ENCODE measurements around the gene ADAMTS2.

Gene ADAMTS2

DNA sequence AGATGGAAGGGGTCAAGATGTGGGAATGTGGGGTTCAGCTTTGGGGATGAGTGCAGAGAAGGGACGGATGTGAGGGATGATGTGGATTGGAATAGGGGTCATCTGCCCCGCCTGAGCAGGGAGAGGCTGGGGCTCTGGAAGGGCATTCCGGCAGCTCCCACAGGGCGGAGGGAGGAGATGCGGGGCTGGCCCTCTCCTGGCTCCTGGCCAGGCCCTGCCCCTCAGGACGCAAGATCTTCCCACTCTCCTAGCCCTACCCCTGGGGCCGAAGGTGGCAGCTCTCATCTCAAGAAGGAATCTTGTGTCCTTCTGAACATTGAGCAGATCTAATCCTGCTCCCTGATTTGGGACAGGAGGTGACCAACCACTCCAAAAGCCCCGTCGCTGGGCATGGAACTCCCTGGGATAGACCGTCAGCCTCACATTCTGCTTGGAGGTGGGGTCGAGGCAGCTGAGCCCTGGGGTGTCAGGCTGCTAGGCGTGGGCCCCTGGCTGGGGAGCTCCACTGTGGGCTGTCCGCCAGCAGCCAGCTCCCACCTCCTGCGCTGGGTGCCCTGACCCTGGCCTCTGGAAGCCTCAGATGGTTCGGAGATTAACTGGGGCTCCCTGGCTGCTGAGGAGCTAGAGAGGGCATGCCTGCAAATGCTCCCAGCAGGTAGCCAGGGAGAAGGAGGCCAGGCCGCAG lies 159.9 kb downstream of the ADAMTS2 start:
- peak overlapping the region; percentile 36; the same call in 1 of the 2 replicates for H3K9ac ChIP-seq (ENCODE audit: low read depth, low read length)
- WGBS, result 83% methylated on average over 16 of the region's 16 CpGs

DNA sequence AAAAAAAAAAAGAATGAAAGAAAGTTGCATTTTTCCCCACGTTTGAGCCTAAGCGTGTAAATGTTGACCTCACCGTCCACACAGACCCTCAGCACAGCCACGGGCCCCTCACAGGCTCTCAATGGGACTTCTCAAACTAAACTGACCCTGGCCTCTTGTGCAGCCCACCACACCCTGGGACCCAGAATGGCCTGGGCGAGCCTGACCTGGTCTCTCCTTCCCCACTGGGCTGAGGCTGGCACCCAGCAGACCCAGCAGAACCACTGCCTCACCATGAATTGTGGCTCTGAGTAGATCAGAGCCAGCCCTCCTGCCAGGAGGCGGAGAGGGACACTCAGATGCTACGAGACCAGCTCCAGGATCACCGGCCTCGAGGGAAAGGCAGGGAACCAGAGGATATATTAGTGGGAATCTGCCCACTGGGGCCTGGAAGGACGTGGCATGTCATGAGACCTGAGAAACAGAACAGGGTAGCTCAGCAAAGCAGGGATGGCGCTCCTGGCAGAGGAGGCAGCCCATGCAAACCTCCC lies 160.7 kb downstream of the ADAMTS2 start:
- Histone ChIP-seq H3K4me3 (ENCODE audit: low read length) (no peak overlapping the region), H3K9ac (ENCODE audit: low read depth, low read length) (no peak overlapping the region), H3K27me3 (ENCODE audit: insufficient read depth, low read length) (no peaks in the 10 kb centered on the region), H3K9me3 (ENCODE audit: insufficient read depth, low read depth, low read length) (no peaks in the 10 kb centered on the region), H3K27ac (ENCODE audit: low read depth, low read length) (no peak overlapping the region), H3K4me1 (ENCODE audit: insufficient read depth, low read length) (peaks cover 35% of the 10 kb centered on the region), H3K36me3 (ENCODE audit: insufficient read depth, low read length) (no peaks in the 10 kb centered on the region)
- 93% methylated on average over 11 of the region's 11 CpGs for WGBS

More for the DNA sequence above, 159.9 kb downstream of the ADAMTS2 start:
- Histone ChIP-seq H3K4me3 (ENCODE audit: low read length) (no peak overlapping the region), H3K9me3 (ENCODE audit: insufficient read depth, low read depth, low read length) (no peaks in the 10 kb centered on the region), H3K27me3 (ENCODE audit: insufficient read depth, low read length) (no peaks in the 10 kb centered on the region), H3K27ac (ENCODE audit: low read depth, low read length) (no peak overlapping the region), H3K4me1 (ENCODE audit: insufficient read depth, low read length) (peaks cover 35% of the 10 kb centered on the region), H3K36me3 (ENCODE audit: insufficient read depth, low read length) (no peaks in the 10 kb centered on the region)

DNA sequence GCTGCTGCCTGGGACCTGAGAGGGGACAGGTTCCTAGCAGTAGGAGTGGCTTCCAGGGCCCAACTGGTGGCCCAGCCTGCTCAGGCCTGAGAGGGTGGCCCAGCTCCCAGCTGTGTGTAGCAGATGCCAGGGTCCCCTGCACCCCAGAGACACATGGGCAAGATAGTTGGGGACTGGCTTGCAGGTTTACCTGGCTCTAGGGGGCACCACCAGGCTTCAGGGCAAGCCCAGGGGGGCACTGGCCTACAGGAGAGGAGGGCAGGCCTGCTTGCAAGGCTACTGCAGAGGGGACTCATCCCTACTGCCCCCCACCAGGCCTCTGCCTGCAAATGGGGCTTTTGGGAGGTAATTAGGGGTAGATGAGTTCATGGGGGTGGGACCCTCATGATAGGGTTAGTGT lies 161.8 kb downstream of the ADAMTS2 start:
- Histone ChIP-seq H3K36me3 (ENCODE audit: insufficient read depth, low read length) (no peaks in the 10 kb centered on the region), H3K4me1 (ENCODE audit: insufficient read depth, low read length) (peaks cover 28% of the 10 kb centered on the region), H3K27me3 (ENCODE audit: insufficient read depth, low read length) (no peaks in the 10 kb centered on the region), H3K9me3 (ENCODE audit: insufficient read depth, low read depth, low read length) (no peaks in the 10 kb centered on the region), H3K4me3 (ENCODE audit: low read length) (no peak overlapping the region), H3K27ac (ENCODE audit: low read depth, low read length) (no peak overlapping the region), H3K9ac (ENCODE audit: low read depth, low read length) (no peak overlapping the region)

DNA sequence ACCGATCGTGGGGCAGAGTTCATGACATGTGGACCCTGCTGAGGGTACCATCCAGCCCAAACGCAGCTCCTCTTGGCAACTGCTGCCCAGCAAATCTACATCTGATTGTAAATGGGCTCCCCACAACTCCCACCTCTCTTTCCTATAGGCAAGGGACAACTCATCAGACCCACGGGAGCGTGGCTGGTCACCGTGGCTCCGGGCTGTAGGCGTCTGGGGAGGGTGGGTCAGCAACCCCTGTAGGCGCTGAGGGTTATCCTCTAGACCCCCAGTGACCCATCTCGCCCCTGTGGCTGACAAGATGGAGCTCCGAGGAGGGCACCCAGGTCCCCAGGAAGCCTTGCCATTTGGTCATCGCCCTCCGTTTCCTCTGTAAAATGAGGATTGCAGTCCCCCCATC lies 162.7 kb downstream of the ADAMTS2 start:
- H3K27ac ChIP-seq (ENCODE audit: low read depth, low read length), result no peak overlapping the region
- H3K9me3 ChIP-seq (ENCODE audit: insufficient read depth, low read depth, low read length), result no peaks in the 10 kb centered on the region
- H3K4me1 ChIP-seq (ENCODE audit: insufficient read depth, low read length), result peaks cover 19% of the 10 kb centered on the region
- no peak overlapping the region for H3K9ac ChIP-seq (ENCODE audit: low read depth, low read length)
- H3K27me3 ChIP-seq (ENCODE audit: insufficient read depth, low read length), result no peaks in the 10 kb centered on the region
- H3K36me3 ChIP-seq (ENCODE audit: insufficient read depth, low read length), result no peaks in the 10 kb centered on the region
- 95% methylated on average over 13 of the region's 13 CpGs for WGBS
- H3K4me3 ChIP-seq (ENCODE audit: low read length), result no peak overlapping the region

DNA sequence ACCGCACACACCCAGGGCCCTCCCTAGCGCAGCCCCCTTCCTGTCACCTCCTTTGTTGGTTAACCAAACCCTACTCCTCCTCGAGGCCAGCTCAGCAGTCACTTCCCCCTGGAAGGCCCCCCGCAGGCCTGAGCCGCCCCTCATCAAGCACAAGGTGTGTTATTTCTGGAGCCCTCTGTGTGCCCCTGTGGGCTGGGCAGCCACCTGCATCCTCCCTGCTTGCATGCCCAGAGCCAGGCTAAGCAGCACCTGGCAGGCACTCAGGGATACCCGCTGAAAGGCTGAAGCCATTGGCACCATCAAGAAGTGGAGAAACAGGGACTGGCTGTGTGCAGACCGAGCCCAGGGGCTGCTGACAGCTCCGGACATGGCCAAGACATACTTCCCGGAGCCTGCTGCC lies 163.3 kb downstream of the ADAMTS2 start:
- H3K36me3 ChIP-seq (ENCODE audit: insufficient read depth, low read length), result no peaks in the 10 kb centered on the region
- no peak overlapping the region for H3K27ac ChIP-seq (ENCODE audit: low read depth, low read length)
- no peak overlapping the region for H3K9ac ChIP-seq (ENCODE audit: low read depth, low read length)
- H3K4me3 ChIP-seq (ENCODE audit: low read length), result no peak overlapping the region
- no peaks in the 10 kb centered on the region for H3K9me3 ChIP-seq (ENCODE audit: insufficient read depth, low read depth, low read length)
- WGBS, result 89% methylated on average over 9 of the region's 9 CpGs
- H3K27me3 ChIP-seq (ENCODE audit: insufficient read depth, low read length), result no peaks in the 10 kb centered on the region
- H3K4me1 ChIP-seq (ENCODE audit: insufficient read depth, low read length), result peaks cover 14% of the 10 kb centered on the region

DNA sequence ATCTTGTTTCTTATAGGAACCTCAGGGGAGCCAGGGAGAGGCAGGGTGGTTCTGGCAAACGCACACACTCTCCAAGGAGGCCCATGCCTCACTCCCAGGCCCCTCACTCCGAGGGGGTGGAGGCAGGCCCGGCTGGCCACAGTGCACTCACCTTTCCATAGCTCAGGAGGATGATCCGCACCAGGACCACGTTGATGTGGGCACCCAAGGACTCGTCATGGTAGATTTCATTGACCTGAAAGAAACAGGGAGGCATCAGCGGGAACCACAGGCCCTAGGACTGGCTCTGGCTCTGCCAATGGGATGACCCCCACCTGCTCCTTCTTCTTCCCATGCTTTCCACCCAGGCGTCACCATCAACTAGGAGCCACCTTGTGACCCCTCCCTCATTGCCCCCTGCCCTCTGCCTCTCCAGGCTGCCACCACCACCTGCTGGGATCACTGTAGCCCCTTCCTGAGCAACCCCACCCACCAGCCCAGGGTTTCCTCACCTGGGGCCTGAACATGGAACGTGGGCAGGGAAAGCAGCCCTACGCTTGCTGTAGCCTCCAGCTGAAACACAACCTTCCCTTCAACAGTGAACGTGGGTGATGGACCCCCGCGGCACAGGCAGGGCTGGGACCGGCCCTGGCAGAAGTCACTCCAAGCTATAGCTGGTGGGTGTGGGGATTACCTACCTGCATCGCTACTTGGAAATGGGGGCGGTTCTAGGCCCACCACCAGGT lies 164.2 kb downstream of the ADAMTS2 start:
- WGBS, result 95% methylated on average over 16 of the region's 16 CpGs
- H3K27me3 ChIP-seq (ENCODE audit: insufficient read depth, low read length), result no peaks in the 10 kb centered on the region

DNA sequence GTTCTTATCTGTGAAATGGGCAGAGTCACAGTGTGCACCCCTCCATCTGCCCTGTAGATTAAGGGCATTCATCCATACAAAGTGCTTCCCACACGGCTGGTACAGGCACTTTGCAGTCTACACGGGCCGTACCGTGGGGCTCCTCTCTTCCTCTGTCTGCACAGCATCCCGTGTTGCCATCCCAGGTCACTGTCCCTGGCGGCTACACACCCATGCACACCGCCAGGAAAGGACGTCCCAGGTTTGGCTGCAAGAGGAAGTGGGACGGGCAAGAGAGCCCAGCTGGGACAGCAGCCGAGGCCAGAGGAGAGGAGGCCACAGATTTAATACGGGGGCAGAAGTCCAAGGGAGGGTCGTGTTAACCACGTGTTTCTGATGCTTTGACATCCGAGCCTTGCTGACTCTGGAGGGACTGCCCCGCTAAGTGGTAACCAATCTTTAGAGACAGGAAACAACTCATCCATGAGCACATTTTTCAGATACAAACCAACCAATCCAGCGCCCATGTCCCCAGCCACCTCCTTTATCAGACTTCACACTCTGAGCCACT lies 165.1 kb downstream of the ADAMTS2 start:
- Histone ChIP-seq H3K9ac (ENCODE audit: low read depth, low read length) (no peak overlapping the region), H3K27ac (ENCODE audit: low read depth, low read length) (no peak overlapping the region), H3K4me1 (ENCODE audit: insufficient read depth, low read length) (no peaks in the 10 kb centered on the region), H3K4me3 (ENCODE audit: low read length) (no peak overlapping the region), H3K9me3 (ENCODE audit: insufficient read depth, low read depth, low read length) (no peaks in the 10 kb centered on the region), H3K36me3 (ENCODE audit: insufficient read depth, low read length) (no peaks in the 10 kb centered on the region), H3K27me3 (ENCODE audit: insufficient read depth, low read length) (no peaks in the 10 kb centered on the region)
- WGBS, result 92% methylated on average over 16 of the region's 16 CpGs

More for the DNA sequence above, 164.2 kb downstream of the ADAMTS2 start:
- Histone ChIP-seq H3K4me1 (ENCODE audit: insufficient read depth, low read length) (peaks cover 7% of the 10 kb centered on the region), H3K9me3 (ENCODE audit: insufficient read depth, low read depth, low read length) (no peaks in the 10 kb centered on the region), H3K27ac (ENCODE audit: low read depth, low read length) (no peak overlapping the region), H3K4me3 (ENCODE audit: low read length) (no peak overlapping the region), H3K36me3 (ENCODE audit: insufficient read depth, low read length) (no peaks in the 10 kb centered on the region), H3K9ac (ENCODE audit: low read depth, low read length) (no peak overlapping the region; the same call in 1 of the 2 replicates)

DNA sequence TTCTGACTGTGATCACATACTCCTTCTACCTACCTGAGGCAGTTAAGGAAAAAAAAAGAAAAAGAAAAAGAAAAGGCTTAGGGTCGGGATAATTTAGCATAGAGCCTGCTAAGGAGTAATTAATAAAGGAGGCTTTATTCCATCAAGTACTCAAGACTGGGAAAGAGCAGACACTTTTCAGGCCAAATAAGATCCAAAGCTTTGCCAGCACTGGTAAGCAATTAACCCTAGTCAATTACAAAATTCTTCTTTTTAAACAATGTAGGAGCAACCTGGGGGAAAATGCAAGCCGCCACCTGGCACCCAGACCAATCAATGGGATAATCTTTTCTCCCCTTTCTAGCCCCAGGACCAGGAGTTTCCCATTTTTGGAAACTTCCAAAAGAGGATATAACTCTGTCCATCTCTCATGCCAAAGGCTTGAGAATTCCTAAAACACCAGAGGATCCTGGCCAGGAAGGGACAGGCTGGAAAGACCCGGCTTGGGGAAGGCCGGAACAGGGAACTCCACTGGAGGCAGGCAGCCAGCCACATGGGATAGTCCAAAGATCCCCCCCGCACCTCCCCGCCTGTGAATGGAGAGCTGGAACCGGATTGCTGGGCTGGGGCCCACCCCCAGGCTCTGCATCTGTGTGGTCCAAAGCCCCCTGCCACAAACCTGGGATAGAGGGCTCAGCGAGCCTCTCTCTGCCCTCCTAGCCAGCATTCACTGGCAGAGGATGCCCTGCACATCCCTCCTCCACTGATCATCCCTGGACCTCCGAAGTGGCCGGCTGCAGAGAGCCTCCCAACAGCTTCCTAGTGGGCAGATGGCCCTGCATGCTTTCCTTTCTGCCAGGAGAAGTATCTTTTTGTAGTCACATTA lies 167.3 kb downstream of the ADAMTS2 start:
- WGBS, result 89% methylated on average over 10 of the region's 10 CpGs
- no peak overlapping the region for H3K27ac ChIP-seq (ENCODE audit: low read depth, low read length)
- H3K4me1 ChIP-seq (ENCODE audit: insufficient read depth, low read length), result no peaks in the 10 kb centered on the region
- no peaks in the 10 kb centered on the region for H3K9me3 ChIP-seq (ENCODE audit: insufficient read depth, low read depth, low read length)
- H3K27me3 ChIP-seq (ENCODE audit: insufficient read depth, low read length), result no peaks in the 10 kb centered on the region
- no peaks in the 10 kb centered on the region for H3K36me3 ChIP-seq (ENCODE audit: insufficient read depth, low read length)
- H3K4me3 ChIP-seq (ENCODE audit: low read length), result no peak overlapping the region
- H3K9ac ChIP-seq (ENCODE audit: low read depth, low read length), result no peak overlapping the region

DNA sequence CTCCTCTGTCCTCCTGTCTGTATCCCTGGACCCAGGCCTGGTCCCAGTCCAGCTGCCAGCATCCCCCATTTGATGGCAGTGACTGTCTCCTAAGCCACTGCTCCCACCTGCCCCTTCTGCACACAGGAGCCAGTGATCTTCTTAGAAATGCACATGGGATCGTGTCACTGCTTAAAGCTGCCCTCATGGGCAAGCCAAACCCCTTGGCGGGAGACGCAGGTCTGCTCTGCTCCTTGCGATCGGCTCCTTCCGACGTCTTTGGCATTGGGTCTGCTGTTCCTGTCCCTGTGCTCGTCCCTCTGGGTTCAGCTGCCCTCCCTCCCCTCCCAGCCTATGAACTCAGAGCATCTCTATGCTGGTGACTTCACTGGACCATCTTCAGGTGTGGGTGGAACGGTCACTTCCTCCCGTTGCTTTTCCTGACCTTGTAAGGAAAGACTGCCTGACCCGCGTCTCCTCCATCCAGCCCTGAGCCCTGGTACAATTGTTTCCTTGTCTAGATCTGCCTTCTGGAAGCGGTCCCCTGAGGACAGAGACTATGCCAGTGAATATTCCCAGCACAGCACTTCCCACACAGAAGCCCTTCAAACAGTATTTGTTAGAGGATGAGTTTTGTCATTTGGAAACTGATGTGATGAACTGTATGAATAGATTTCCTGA lies 168.6 kb downstream of the ADAMTS2 start:
- Histone ChIP-seq H3K9ac (ENCODE audit: low read depth, low read length) (no peak overlapping the region), H3K4me1 (ENCODE audit: insufficient read depth, low read length) (no peaks in the 10 kb centered on the region), H3K4me3 (ENCODE audit: low read length) (no peak overlapping the region), H3K9me3 (ENCODE audit: insufficient read depth, low read depth, low read length) (no peaks in the 10 kb centered on the region), H3K36me3 (ENCODE audit: insufficient read depth, low read length) (no peaks in the 10 kb centered on the region), H3K27me3 (ENCODE audit: insufficient read depth, low read length) (no peaks in the 10 kb centered on the region), H3K27ac (ENCODE audit: low read depth, low read length) (no peak overlapping the region)
- 91% methylated on average over 13 of the region's 13 CpGs for WGBS

DNA sequence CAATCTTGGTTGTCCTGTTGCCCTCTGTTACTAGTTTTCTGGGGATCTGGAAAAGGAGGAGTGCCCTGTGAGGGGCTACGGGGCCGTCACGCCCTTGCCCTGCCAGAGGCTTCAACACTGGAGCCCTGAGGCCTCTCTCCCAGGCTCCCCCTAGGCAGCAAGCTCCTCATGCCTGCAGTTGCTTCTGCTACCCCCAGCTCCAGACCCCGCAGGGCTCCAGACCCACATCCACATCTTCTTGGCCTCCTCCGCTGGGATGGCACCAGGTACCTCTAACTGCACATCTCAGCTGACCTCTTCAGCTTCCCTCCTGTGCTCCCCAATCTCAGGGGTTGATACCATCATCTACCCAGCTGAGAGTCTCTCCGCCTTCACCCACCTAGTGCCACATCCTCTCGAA lies 169.1 kb downstream of the ADAMTS2 start:
- no peaks in the 10 kb centered on the region for H3K36me3 ChIP-seq (ENCODE audit: insufficient read depth, low read length)
- no peaks in the 10 kb centered on the region for H3K4me1 ChIP-seq (ENCODE audit: insufficient read depth, low read length)
- no peaks in the 10 kb centered on the region for H3K9me3 ChIP-seq (ENCODE audit: insufficient read depth, low read depth, low read length)
- H3K27me3 ChIP-seq (ENCODE audit: insufficient read depth, low read length), result no peaks in the 10 kb centered on the region
- no peak overlapping the region for H3K9ac ChIP-seq (ENCODE audit: low read depth, low read length)
- no peak overlapping the region for H3K27ac ChIP-seq (ENCODE audit: low read depth, low read length)
- H3K4me3 ChIP-seq (ENCODE audit: low read length), result no peak overlapping the region
- 92% methylated on average over 7 of the region's 7 CpGs for WGBS
